ENCODE measurements around the gene CTDP1.

CTDP1 gene

DNA sequence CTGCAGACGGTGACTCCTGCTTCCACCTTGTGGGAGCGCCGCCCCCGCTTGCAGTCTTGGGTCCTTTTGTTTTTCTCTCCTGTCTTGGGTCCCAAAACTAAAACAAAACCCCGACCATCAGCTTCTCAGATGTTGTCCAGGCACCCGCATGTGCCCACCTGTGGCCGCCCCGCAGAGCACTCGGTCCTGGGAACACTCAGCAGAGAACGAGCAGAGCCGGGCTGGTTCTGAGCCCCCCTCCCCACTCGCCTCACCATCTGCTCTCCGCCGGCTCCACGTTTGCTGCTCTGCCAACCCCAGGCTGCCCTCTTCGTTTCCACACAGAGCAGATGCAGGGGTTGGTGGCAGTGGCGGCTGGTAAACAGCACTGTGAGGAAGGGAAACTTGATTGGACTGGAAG lies 38.5 kb downstream of the CTDP1 start:
- no peak for TF ChIP-seq POLR2AphosphoS5 (IDR thresholded peaks at IDR 0.05; ENCODE audit: low read depth, low read length)
- no peak for TF ChIP-seq SIN3A (IDR thresholded peaks at IDR 0.05; ENCODE audit: borderline replicate concordance, insufficient read depth, low read length)
- TF ChIP-seq TAF1 (IDR thresholded peaks at IDR 0.05; ENCODE audit: borderline replicate concordance, insufficient read depth, low read length) = no peak
- TF ChIP-seq FOXP2 (optimal IDR thresholded peaks at IDR 0.05; ENCODE audit: borderline replicate concordance, extremely low read depth, extremely low read length, insufficient read depth) = no peak
- TF ChIP-seq, protein P1, sequence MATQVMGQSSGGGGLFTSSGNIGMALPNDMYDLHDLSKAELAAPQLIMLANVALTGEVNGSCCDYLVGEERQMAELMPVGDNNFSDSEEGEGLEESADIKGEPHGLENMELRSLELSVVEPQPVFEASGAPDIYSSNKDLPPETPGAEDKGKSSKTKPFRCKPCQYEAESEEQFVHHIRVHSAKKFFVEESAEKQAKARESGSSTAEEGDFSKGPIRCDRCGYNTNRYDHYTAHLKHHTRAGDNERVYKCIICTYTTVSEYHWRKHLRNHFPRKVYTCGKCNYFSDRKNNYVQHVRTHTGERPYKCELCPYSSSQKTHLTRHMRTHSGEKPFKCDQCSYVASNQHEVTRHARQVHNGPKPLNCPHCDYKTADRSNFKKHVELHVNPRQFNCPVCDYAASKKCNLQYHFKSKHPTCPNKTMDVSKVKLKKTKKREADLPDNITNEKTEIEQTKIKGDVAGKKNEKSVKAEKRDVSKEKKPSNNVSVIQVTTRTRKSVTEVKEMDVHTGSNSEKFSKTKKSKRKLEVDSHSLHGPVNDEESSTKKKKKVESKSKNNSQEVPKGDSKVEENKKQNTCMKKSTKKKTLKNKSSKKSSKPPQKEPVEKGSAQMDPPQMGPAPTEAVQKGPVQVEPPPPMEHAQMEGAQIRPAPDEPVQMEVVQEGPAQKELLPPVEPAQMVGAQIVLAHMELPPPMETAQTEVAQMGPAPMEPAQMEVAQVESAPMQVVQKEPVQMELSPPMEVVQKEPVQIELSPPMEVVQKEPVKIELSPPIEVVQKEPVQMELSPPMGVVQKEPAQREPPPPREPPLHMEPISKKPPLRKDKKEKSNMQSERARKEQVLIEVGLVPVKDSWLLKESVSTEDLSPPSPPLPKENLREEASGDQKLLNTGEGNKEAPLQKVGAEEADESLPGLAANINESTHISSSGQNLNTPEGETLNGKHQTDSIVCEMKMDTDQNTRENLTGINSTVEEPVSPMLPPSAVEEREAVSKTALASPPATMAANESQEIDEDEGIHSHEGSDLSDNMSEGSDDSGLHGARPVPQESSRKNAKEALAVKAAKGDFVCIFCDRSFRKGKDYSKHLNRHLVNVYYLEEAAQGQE (IDR thresholded peaks at IDR 0.05; ENCODE audit: insufficient read depth in 1 of 2, low read depth in 2 of 2, low read length in 2 of 2) = no peak

- TF ChIP-seq FOXP2 (optimal IDR thresholded peaks at IDR 0.05; ENCODE audit: borderline replicate concordance, extremely low read depth, extremely low read length, insufficient read depth) (no peak), POLR2AphosphoS5 (IDR thresholded peaks at IDR 0.05; ENCODE audit: low read depth, low read length) (no peak), TAF1 (IDR thresholded peaks at IDR 0.05; ENCODE audit: borderline replicate concordance, insufficient read depth, low read length) (no peak), SIN3A (IDR thresholded peaks at IDR 0.05; ENCODE audit: borderline replicate concordance, insufficient read depth, low read length) (no peak)
- TF ChIP-seq, protein P1 (IDR thresholded peaks at IDR 0.05; ENCODE audit: insufficient read depth in 1 of 2, low read depth in 2 of 2, low read length in 2 of 2) = no peak
These were observed 39.4 kb downstream of the CTDP1 start for GRCh38 chr18:79718878-79719477.

GRCh38 chr18:79720359-79720733 lies 40.7 kb downstream of the CTDP1 start:
- no peak for TF ChIP-seq TAF1 (IDR thresholded peaks at IDR 0.05; ENCODE audit: borderline replicate concordance, insufficient read depth, low read length)
- TF ChIP-seq, protein P1 (IDR thresholded peaks at IDR 0.05; ENCODE audit: insufficient read depth in 1 of 2, low read depth in 2 of 2, low read length in 2 of 2) = no peak
- no peak for TF ChIP-seq SIN3A (IDR thresholded peaks at IDR 0.05; ENCODE audit: borderline replicate concordance, insufficient read depth, low read length)
- TF ChIP-seq FOXP2 (optimal IDR thresholded peaks at IDR 0.05; ENCODE audit: borderline replicate concordance, extremely low read depth, extremely low read length, insufficient read depth) = no peak
- no peak for TF ChIP-seq POLR2AphosphoS5 (IDR thresholded peaks at IDR 0.05; ENCODE audit: low read depth, low read length)

DNA sequence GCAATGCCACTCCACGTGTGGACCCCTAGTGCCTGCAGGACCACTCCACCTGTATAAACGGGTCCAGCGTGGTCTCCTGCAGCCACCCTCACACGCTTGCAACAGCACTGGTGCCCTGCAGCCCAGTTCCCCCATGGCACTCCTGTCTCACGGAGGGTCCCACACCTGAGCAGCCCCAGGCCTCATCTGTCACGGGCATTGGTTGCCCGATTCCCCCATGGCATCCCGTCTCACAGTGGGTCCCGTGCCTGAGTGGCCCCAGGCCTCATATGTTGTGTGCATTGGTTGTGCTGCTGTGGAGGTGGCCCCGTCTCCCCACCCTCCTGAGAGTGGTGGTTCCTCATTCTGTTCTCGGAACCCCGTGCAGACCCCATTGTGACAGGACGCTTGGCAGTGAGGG lies 43.4 kb downstream of the CTDP1 start:
- TF ChIP-seq SIN3A (IDR thresholded peaks at IDR 0.05; ENCODE audit: borderline replicate concordance, insufficient read depth, low read length) (no peak), FOXP2 (optimal IDR thresholded peaks at IDR 0.05; ENCODE audit: borderline replicate concordance, extremely low read depth, extremely low read length, insufficient read depth) (no peak), POLR2AphosphoS5 (IDR thresholded peaks at IDR 0.05; ENCODE audit: low read depth, low read length) (no peak), TAF1 (IDR thresholded peaks at IDR 0.05; ENCODE audit: borderline replicate concordance, insufficient read depth, low read length) (no peak)
- TF ChIP-seq, protein P1 (IDR thresholded peaks at IDR 0.05; ENCODE audit: insufficient read depth in 1 of 2, low read depth in 2 of 2, low read length in 2 of 2) = no peak
